ENCODE data around the gene TMEM138. TPM values are rescaled to one million over a fixed set of nuclear protein-coding genes. Genes with fewer than 3 reads are reported as not detected.
A peak's percentile ranks its signal among the peaks of the same experiment; 100 is the strongest.
"Not testable (repeated sequence)": the region's sequence is repeated elsewhere in the genome, so short reads cannot be mapped to it uniquely, and the experiment has no call there.

The TMEM138 gene
- total RNA-seq, 2 experiments from 2014 or later, result 57.4 to 57.5 TPM

GRCh38 chr11:61367406-61367805 lies 5.2 kb downstream of the TMEM138 start:
- Mint-ChIP-seq H3K9me3 (ENCODE audit: insufficient read depth) (no peaks in the 10 kb centered on the region), H3K27ac (no peak overlapping the region), H3K36me3 (ENCODE audit: low read depth) (peaks cover 71% of the 10 kb centered on the region), H3K27me3 (ENCODE audit: low read depth) (no peaks in the 10 kb centered on the region), H3K4me1 (ENCODE audit: low read depth) (peaks cover 30% of the 10 kb centered on the region), H3K4me3 (no peak overlapping the region)
- DNase-seq (no peak), ATAC-seq (no peak)
- POLR2A ChIA-PET, result interaction anchor here (1.0 to 1.4 kb wide), 2 partner anchors 18 to 31 kb away, joined by 3 to 5 read pairs; no protein-coding TSS in a partner anchor
- CTCF ChIA-PET, result interaction anchor here (2.5 to 3.4 kb wide), 2 partner anchors 18 to 31 kb away, joined by 20 read pairs; no protein-coding TSS in a partner anchor

GRCh38 chr11:61368646-61369045 lies 6.5 kb downstream of the TMEM138 start:
- Mint-ChIP-seq H3K27ac (no peak overlapping the region), H3K36me3 (ENCODE audit: low read depth) (peaks cover 72% of the 10 kb centered on the region), H3K9me3 (ENCODE audit: insufficient read depth) (peaks cover 4% of the 10 kb centered on the region), H3K4me1 (ENCODE audit: low read depth) (peaks cover 18% of the 10 kb centered on the region), H3K4me3 (no peak overlapping the region), H3K27me3 (ENCODE audit: low read depth) (no peaks in the 10 kb centered on the region)
- ChIA-PET POLR2A (interaction anchor here (1.0 kb wide), 1 partner anchor 33 kb away, joined by 3 read pairs; no protein-coding TSS in a partner anchor), CTCF (interaction anchor here (0.8 to 4.0 kb wide), 2 partner anchors 13 to 17 kb away, joined by 4 to 35 read pairs; no protein-coding TSS in a partner anchor)
- ATAC-seq (no peak), DNase-seq (no peak)

- DNase-seq, result no peak
- H3K4me3 Mint-ChIP-seq, result no peak overlapping the region
- ChIA-PET CTCF (interaction anchor here (0.8 to 4.0 kb wide), 4 partner anchors 15 to 34 kb away, joined by 3 to 35 read pairs (median 8); no protein-coding TSS in a partner anchor), POLR2A (interaction anchor here (0.6 to 1.0 kb wide), 2 partner anchors 34 to 340 kb away, joined by 3 to 4 read pairs; no protein-coding TSS in a partner anchor)
- H3K4me1 Mint-ChIP-seq (ENCODE audit: low read depth), result peaks cover 14% of the 10 kb centered on the region
- peaks cover 4% of the 10 kb centered on the region for H3K9me3 Mint-ChIP-seq (ENCODE audit: insufficient read depth)
- peak overlapping the region; percentile 18 for H3K27ac Mint-ChIP-seq
- H3K36me3 Mint-ChIP-seq (ENCODE audit: low read depth), result peaks cover 65% of the 10 kb centered on the region
- H3K27me3 Mint-ChIP-seq (ENCODE audit: low read depth), result no peaks in the 10 kb centered on the region
- no peak for ATAC-seq
Observed at GRCh38 chr11:61369372-61370348, 7.5 kb downstream of the TMEM138 start.

GRCh38 chr11:61370349-61371005 lies 8.3 kb downstream of the TMEM138 start:
- no peaks in the 10 kb centered on the region for H3K27me3 Mint-ChIP-seq (ENCODE audit: low read depth)
- H3K36me3 Mint-ChIP-seq (ENCODE audit: low read depth), result peaks cover 68% of the 10 kb centered on the region
- peaks cover 4% of the 10 kb centered on the region for H3K9me3 Mint-ChIP-seq (ENCODE audit: insufficient read depth)
- CTCF ChIA-PET, result interaction anchor here (1.1 to 4.0 kb wide), 4 partner anchors 8 to 34 kb away, joined by 3 to 35 read pairs (median 8); no protein-coding TSS in a partner anchor
- POLR2A ChIA-PET, result interaction anchor here (1.2 to 1.3 kb wide), 2 partner anchors 8 to 36 kb away, joined by 3 to 5 read pairs; partner anchors contain the start of genes CYB561A3 and TMEM138
- H3K4me1 Mint-ChIP-seq (ENCODE audit: low read depth), result peaks cover 14% of the 10 kb centered on the region
- no peak for DNase-seq
- no peak for ATAC-seq
- H3K4me3 Mint-ChIP-seq, result no peak overlapping the region
- H3K27ac Mint-ChIP-seq, result peak overlapping the region; percentile 18

- H3K36me3 Mint-ChIP-seq (ENCODE audit: low read depth), result peaks cover 62% of the 10 kb centered on the region
- POLR2A ChIA-PET, result interaction anchor here (1.1 kb wide), 1 partner anchor 11 kb away, joined by 4 read pairs; the partner anchor contains the start of genes CYB561A3 and TMEM138
Observed at GRCh38 chr11:61372659-61373420, 10.7 kb downstream of the TMEM138 start.

GRCh38 chr11:61375761-61376108 lies 13.6 kb downstream of the TMEM138 start:
- H3K27ac Mint-ChIP-seq, result no peak overlapping the region
- peaks cover 4% of the 10 kb centered on the region for H3K9me3 Mint-ChIP-seq (ENCODE audit: insufficient read depth)
- peaks cover 38% of the 10 kb centered on the region for H3K36me3 Mint-ChIP-seq (ENCODE audit: low read depth)
- no peak overlapping the region for H3K4me3 Mint-ChIP-seq
- ChIA-PET CTCF (interaction anchor here (1.2 to 3.1 kb wide), 4 partner anchors 10 to 70 kb away, joined by 3 to 24 read pairs (median 6); no protein-coding TSS in a partner anchor), POLR2A (interaction anchor here (2.3 kb wide), 1 partner anchor 13 kb away, joined by 6 read pairs; the partner anchor contains the start of gene TMEM138)
- no peaks in the 10 kb centered on the region for H3K27me3 Mint-ChIP-seq (ENCODE audit: low read depth)
- no peak for DNase-seq
- no peak for ATAC-seq
- peaks cover under 1% of the 10 kb centered on the region for H3K4me1 Mint-ChIP-seq (ENCODE audit: low read depth)

More at GRCh38 chr11:61372659-61373420, 10.7 kb downstream of the TMEM138 start:
- peaks cover 14% of the 10 kb centered on the region for H3K4me1 Mint-ChIP-seq (ENCODE audit: low read depth)
- DNase-seq (no peak), ATAC-seq (no peak)
- CTCF ChIA-PET, result interaction anchor here (1.0 kb wide), 2 partner anchors 13 to 37 kb away, joined by 3 to 5 read pairs; no protein-coding TSS in a partner anchor
- no peak overlapping the region for H3K27ac Mint-ChIP-seq
- H3K9me3 Mint-ChIP-seq (ENCODE audit: insufficient read depth), result peaks cover 4% of the 10 kb centered on the region
- no peak overlapping the region for H3K4me3 Mint-ChIP-seq
- H3K27me3 Mint-ChIP-seq (ENCODE audit: low read depth), result no peaks in the 10 kb centered on the region

- no peak for ATAC-seq
- H3K4me3 Mint-ChIP-seq, result no peak overlapping the region
- H3K9me3 Mint-ChIP-seq (ENCODE audit: insufficient read depth), result peaks cover 4% of the 10 kb centered on the region
- ChIA-PET CTCF (interaction anchor here (1.2 to 1.5 kb wide), 2 partner anchors 22 to 41 kb away, joined by 4 to 10 read pairs; no protein-coding TSS in a partner anchor), POLR2A (no interaction called here)
- H3K27ac Mint-ChIP-seq, result no peak overlapping the region
- DNase-seq, result no peak
- H3K36me3 Mint-ChIP-seq (ENCODE audit: low read depth), result peaks cover 27% of the 10 kb centered on the region
- H3K4me1 Mint-ChIP-seq (ENCODE audit: low read depth), result no peaks in the 10 kb centered on the region
- H3K27me3 Mint-ChIP-seq (ENCODE audit: low read depth), result no peaks in the 10 kb centered on the region
Observed at GRCh38 chr11:61377461-61378160, 15.4 kb downstream of the TMEM138 start.

- ChIA-PET CTCF (interaction anchor here (1.0 kb wide), 1 partner anchor 43 kb away, joined by 3 read pairs; no protein-coding TSS in a partner anchor), POLR2A (no interaction called here)
- DNase-seq, result no peak
- no peak for ATAC-seq
- Mint-ChIP-seq H3K27me3 (ENCODE audit: low read depth) (no peaks in the 10 kb centered on the region), H3K4me1 (ENCODE audit: low read depth) (no peaks in the 10 kb centered on the region), H3K36me3 (ENCODE audit: low read depth) (peaks cover 22% of the 10 kb centered on the region), H3K27ac (no peak overlapping the region), H3K9me3 (ENCODE audit: insufficient read depth) (no peaks in the 10 kb centered on the region), H3K4me3 (no peak overlapping the region)
Observed at GRCh38 chr11:61378713-61379313, 16.6 kb downstream of the TMEM138 start.

GRCh38 chr11:61380884-61381283 lies 18.7 kb downstream of the TMEM138 start:
- peaks cover 10% of the 10 kb centered on the region for H3K36me3 Mint-ChIP-seq (ENCODE audit: low read depth)
- H3K9me3 Mint-ChIP-seq (ENCODE audit: insufficient read depth), result no peaks in the 10 kb centered on the region
- CTCF ChIA-PET, result interaction anchor here (7.8 kb wide), 1 partner anchor 43 kb away, joined by 390 read pairs; the partner anchor contains the start of genes DDB1 and TKFC
- H3K4me3 Mint-ChIP-seq, result no peak overlapping the region
- no peak overlapping the region for H3K27ac Mint-ChIP-seq
- ATAC-seq (no peak), DNase-seq (no peak)
- peaks cover 7% of the 10 kb centered on the region for H3K4me1 Mint-ChIP-seq (ENCODE audit: low read depth)
- POLR2A ChIA-PET, result interaction anchor here (0.6 to 1.3 kb wide), 2 partner anchors 17 to 1407 kb away, joined by 3 read pairs; no protein-coding TSS in a partner anchor
- H3K27me3 Mint-ChIP-seq (ENCODE audit: low read depth), result no peaks in the 10 kb centered on the region

GRCh38 chr11:61383859-61384258 lies 21.7 kb downstream of the TMEM138 start:
- not testable (repeated sequence) for H3K36me3 Mint-ChIP-seq (ENCODE audit: low read depth); DNase-seq; H3K27me3 Mint-ChIP-seq (ENCODE audit: low read depth); ATAC-seq; H3K27ac Mint-ChIP-seq; H3K9me3 Mint-ChIP-seq (ENCODE audit: insufficient read depth); H3K4me1 Mint-ChIP-seq (ENCODE audit: low read depth); H3K4me3 Mint-ChIP-seq
- ChIA-PET CTCF (interaction anchor here (2.5 to 7.8 kb wide), 6 partner anchors 11 to 130 kb away, joined by 20 to 390 read pairs (median 42); partner anchors contain the start of genes CYB561A3, DDB1, TKFC and TMEM138), POLR2A (interaction anchor here (2.3 kb wide), 1 partner anchor 50 kb away, joined by 6 read pairs; no protein-coding TSS in a partner anchor)
